Stomach (tissue), 9 donors: ENCODE measurements around the gene SNCA. TPM values are rescaled to one million over a fixed set of nuclear protein-coding genes. Genes with fewer than 3 reads are reported as not detected.
A peak's percentile ranks its signal among the peaks of the same experiment; 100 is the strongest.

ENCODE experiments used
- DNase-seq, 2 donors: peaks; one replicate each; pipeline versions ENCODE4 v3.0.0 to v3.0.0-alpha.2; 2013 to 2019
- H3K27ac ChIP-seq, 5 donors: fragments of 200-600 bp in 4 of 5; sonication (generic) in 4 of 5; one replicate each; pipeline ENCODE4 v1.5.1; 2013 to 2019; ENCODE audit warnings: mild to moderate bottlenecking in 1 of 5, moderate library complexity in 1 of 5
- H3K27me3 ChIP-seq, 3 donors: fragments of 200-600 bp; sonication (generic); one replicate each; pipeline ENCODE4 v1.5.1; 2017 to 2019; ENCODE audit warnings: mixed run types in 1 of 3
- H3K36me3 ChIP-seq, 4 donors: fragments of 200-600 bp; sonication (generic); 1 replicate in 3 of 4; 2 replicates in 1 of 4; pipeline ENCODE4 v1.5.1; 2016 to 2019
- H3K4me1 ChIP-seq, 4 donors: fragments of 200-600 bp; sonication (generic); one replicate each; pipeline ENCODE4 v1.5.1; 2016 to 2019
- H3K4me3 ChIP-seq, 4 donors: fragments of 200-600 bp; sonication (generic) in 3 of 4; one replicate each; pipeline ENCODE4 v1.5.1; 2016 to 2019; ENCODE audit warnings: mild to moderate bottlenecking in 1 of 4
- H3K9me3 ChIP-seq, 4 donors: fragments of 200-600 bp; sonication (generic); one replicate each; pipeline ENCODE4 v1.5.1; 2016 to 2019
- EP300 ChIP-seq: sonication (generic); formaldehyde crosslinking; IDR thresholded peaks from one replicate; pipeline ENCODE4 v1.6.1; 2017; ENCODE audit warnings: antibody characterized with exemption
- POLR2A ChIP-seq, 4 donors: fragments of 450-650 bp; IDR thresholded peaks; one replicate each; pipeline ENCODE4 v1.6.1; 2016; ENCODE audit warnings: antibody characterized with exemption in 4 of 4, control low read depth in 2 of 4, mild to moderate bottlenecking in 1 of 4, moderate library complexity in 1 of 4
- POLR2AphosphoS5 ChIP-seq, 3 donors: sonication (generic); formaldehyde crosslinking; IDR thresholded peaks; one replicate each; pipeline ENCODE4 v1.6.1; 2016; ENCODE audit warnings: antibody characterized with exemption in 3 of 3
- WGBS, 5 donors: extraction: QIAGEN DNeasy Blood & Tissue Kit in 3 of 5; methylation state at CpG; one replicate each; pipeline versions ENCODE4 v1.1.5 to v1.1.7; 2013 to 2018; 5-methylcytosine and 5-hydroxymethylcytosine counted together
- intact Hi-C: fragments of 100-400 bp; cut with DNase I; formaldehyde crosslinking; loops from one replicate; pipeline ENCODE4 v1.15.1; 2023; ENCODE audit warnings: low total_unique reads
- polyA plus RNA-seq, 3 donors: library from polyadenylated mRNA; stranded (reverse); fragments of 200-250 nt; gene quantifications; one replicate each; pipeline ENCODE4 v1.2.3, GENCODE V29; 2013
- total RNA-seq, 5 donors: library from RNA; depleted of rRNA; stranded (reverse); fragments of >200 nt; gene quantifications; one replicate each; pipeline versions ENCODE4 v1.1.0 to v1.2.3, GENCODE V29; 2014 to 2016
- TF ChIP-seq, protein P1 (sequence below), 7 experiments: fragments of 450-650 bp in 4 of 7; fragments of 200-600 bp in 3 of 7; sonication (generic) in 3 of 7; IDR thresholded peaks; one replicate each; pipeline ENCODE4 v1.5.1; 2016 to 2019; ENCODE audit warnings: antibody characterized with exemption in 7 of 7, control low read depth in 2 of 7, mild to moderate bottlenecking in 1 of 7
- donor health status: healthy with polysubstance abuse.
- donor health status: Bipolar disorder and iron deficiency.
- donor health status: healthy.

SNCA gene
- total and polyA plus RNA-seq, 8 donors = 0.58 to 152 (median 5.8) TPM; not detected in 2

DNA sequence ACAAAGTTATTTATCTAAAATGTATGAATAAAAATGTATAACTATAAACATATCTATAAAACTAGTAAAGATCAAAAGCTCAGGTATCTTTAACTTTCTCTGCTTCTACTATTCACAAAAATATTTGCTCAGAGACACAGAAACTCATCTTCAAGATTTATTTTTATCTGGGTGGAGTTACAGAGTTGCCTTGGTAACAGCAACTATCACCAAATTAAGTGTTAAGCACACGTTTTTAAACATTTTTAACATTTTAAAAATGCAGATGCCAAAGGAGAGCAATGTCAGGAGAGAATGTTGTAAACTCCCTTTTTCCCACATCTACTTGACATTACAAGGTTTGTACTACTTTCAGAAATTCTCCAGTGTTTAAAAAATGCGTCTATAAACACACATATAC is 71.4 kb downstream of the SNCA start:
- Histone ChIP-seq H3K36me3 (no peaks in the 10 kb centered on the region), H3K4me1 (peaks cover 0 to 6% (median 0%) of the 10 kb centered on the region in 4 donors), H3K27ac (no peak overlapping the region), H3K27me3 (no peaks in the 10 kb centered on the region), H3K4me3 (no peak overlapping the region), H3K9me3 (peaks cover 0 to 5% (median 0%) of the 10 kb centered on the region in 4 donors)
- intact Hi-C loops = no loop called here
- 27 to 51% (median 37%) methylated on average over 2 of the region's 2 CpGs for WGBS, 5 donors
- no peak for TF ChIP-seq POLR2A (IDR thresholded peaks at IDR 0.05)
- DNase-seq = peak in 1 of 2 donors; percentile 5

DNA sequence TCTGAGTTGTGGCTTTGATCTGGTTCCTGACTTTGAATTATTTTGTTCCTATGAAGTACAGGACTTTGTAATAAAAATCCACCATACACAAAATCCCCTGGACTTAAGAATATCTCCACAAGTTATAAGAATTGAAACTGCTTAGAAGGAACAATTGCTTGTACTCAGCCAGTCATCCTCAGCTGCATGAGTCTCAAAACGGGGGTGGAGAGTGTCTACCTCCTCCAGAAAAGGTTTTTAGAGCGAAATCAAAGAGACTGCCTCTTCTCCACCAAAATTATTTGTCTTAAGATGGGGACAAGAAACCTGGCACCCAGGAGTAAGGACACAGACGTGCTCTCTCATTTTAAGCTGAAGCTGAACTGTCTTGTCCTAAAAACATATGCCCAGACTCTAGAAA is 74.7 kb downstream of the SNCA start:
- no peaks in the 10 kb centered on the region for H3K9me3 ChIP-seq
- peaks cover 0 to 6% (median 0%) of the 10 kb centered on the region in 4 donors for H3K4me1 ChIP-seq
- intact Hi-C loops = no loop called here
- TF ChIP-seq POLR2A (IDR thresholded peaks at IDR 0.05) (no peak), POLR2AphosphoS5 (IDR thresholded peaks at IDR 0.05) (no peak), EP300 (no peak)
- TF ChIP-seq, protein P1, sequence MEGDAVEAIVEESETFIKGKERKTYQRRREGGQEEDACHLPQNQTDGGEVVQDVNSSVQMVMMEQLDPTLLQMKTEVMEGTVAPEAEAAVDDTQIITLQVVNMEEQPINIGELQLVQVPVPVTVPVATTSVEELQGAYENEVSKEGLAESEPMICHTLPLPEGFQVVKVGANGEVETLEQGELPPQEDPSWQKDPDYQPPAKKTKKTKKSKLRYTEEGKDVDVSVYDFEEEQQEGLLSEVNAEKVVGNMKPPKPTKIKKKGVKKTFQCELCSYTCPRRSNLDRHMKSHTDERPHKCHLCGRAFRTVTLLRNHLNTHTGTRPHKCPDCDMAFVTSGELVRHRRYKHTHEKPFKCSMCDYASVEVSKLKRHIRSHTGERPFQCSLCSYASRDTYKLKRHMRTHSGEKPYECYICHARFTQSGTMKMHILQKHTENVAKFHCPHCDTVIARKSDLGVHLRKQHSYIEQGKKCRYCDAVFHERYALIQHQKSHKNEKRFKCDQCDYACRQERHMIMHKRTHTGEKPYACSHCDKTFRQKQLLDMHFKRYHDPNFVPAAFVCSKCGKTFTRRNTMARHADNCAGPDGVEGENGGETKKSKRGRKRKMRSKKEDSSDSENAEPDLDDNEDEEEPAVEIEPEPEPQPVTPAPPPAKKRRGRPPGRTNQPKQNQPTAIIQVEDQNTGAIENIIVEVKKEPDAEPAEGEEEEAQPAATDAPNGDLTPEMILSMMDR (IDR thresholded peaks at IDR 0.05) = no peak
- H3K36me3 ChIP-seq = no peaks in the 10 kb centered on the region
- no peak overlapping the region for H3K4me3 ChIP-seq
- 79 to 93% (median 83%) methylated on average over 3 of the region's 3 CpGs for WGBS, 5 donors
- no peak overlapping the region for H3K27ac ChIP-seq
- no peak for DNase-seq
- no peaks in the 10 kb centered on the region for H3K27me3 ChIP-seq

DNA sequence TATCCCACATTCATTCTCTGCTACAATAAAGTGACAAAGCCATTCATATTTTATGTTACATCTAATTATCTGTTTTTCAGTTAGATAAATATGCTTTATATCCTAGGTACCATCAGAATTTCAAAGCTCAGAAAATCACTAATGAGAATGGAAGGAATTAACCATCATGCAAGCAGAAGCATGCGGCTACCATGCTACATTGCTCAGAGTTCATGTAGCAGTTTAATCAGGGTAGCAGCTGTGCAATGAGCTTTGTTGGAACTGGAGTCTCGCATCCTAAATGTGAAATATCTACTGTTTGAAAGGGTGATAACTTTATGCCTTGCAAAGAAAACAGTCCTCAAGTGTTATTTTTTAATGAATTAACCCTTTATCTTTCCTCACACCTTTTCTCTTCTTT is 77.5 kb downstream of the SNCA start:
- no peaks in the 10 kb centered on the region for H3K27me3 ChIP-seq
- intact Hi-C loops = no loop called here
- TF ChIP-seq EP300 (no peak), POLR2AphosphoS5 (IDR thresholded peaks at IDR 0.05) (no peak), POLR2A (IDR thresholded peaks at IDR 0.05) (no peak)
- TF ChIP-seq, protein P1 (IDR thresholded peaks at IDR 0.05) = no peak
- no peaks in the 10 kb centered on the region for H3K4me1 ChIP-seq
- H3K4me3 ChIP-seq = no peak overlapping the region
- H3K36me3 ChIP-seq = no peaks in the 10 kb centered on the region
- H3K9me3 ChIP-seq = no peaks in the 10 kb centered on the region
- 78 to 97% (median 92%) methylated on average over 2 of the region's 2 CpGs for WGBS, 5 donors
- H3K27ac ChIP-seq = no peak overlapping the region
- no peak for DNase-seq

DNA sequence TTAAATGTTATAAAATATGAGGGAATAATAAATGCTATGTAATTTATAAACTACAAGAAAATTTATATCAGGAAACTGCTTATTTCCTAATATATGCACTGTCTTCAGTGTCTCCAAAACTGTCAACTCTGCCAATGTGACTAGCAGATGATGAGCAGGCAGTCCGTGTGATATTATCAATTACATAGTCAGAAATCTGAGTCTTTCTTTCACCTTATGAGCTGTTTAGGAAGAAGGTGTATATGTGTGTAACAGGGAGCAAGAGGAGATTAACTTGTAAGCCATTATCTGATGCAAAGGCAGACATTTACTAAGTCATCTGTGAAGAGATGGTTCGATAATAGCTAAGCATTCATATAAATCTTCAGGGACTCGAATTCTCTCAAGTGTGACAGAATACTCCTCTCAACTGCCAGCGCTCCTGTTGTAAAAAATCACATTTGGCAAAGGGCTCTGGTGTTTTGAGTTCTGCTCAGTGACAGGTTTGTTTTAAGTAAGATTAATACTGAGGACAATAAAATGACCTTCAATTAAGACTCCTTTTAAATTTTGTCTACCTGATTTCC is 79.7 kb downstream of the SNCA start:
- Histone ChIP-seq H3K27me3 (no peaks in the 10 kb centered on the region), H3K9me3 (no peaks in the 10 kb centered on the region), H3K4me1 (peaks cover 0 to 14% (median 9%) of the 10 kb centered on the region in 4 donors), H3K27ac (no peak overlapping the region), H3K36me3 (no peaks in the 10 kb centered on the region), H3K4me3 (no peak overlapping the region)
- 69 to 75% (median 71%) methylated on average over 4 of the region's 4 CpGs for WGBS, 5 donors
- intact Hi-C loops = no loop called here
- no peak for DNase-seq
- TF ChIP-seq POLR2A (IDR thresholded peaks at IDR 0.05) = no peak

DNA sequence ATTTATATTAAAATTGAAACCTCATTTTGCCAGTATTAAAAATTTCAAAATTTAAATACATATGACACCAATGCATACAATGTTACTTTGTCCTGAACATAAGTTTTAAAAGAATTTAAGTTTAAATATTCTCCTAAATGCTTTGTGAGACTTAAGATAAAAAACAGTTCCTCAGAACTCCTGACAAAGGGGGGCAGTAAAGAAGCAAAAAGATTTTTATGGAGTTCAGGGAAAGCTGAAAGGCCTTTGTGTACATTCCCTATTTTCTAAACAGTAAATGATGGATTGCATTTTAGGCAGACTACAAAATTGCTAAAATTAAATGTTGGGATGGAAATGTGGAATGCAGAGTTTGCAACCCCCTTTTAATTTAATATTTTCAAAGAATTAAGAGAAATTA is 81.7 kb downstream of the SNCA start:
- Histone ChIP-seq H3K4me3 (no peak overlapping the region), H3K4me1 (peaks cover 0 to 14% (median 9%) of the 10 kb centered on the region in 4 donors), H3K9me3 (no peaks in the 10 kb centered on the region), H3K36me3 (no peaks in the 10 kb centered on the region), H3K27ac (no peak overlapping the region), H3K27me3 (no peaks in the 10 kb centered on the region)
- intact Hi-C loops = no loop called here
- TF ChIP-seq EP300 = no peak
- TF ChIP-seq, protein P1 (IDR thresholded peaks at IDR 0.05) = peak in 1 of 7 experiments; percentile 10
- DNase-seq = no peak
